Cerebellar nuclear complex (tissue), 1 donor: ENCODE measurements around the gene VPS37C.
"Not testable (repeated sequence)": the region's sequence is repeated elsewhere in the genome, so short reads cannot be mapped to it uniquely, and the experiment has no call there.

Source experiments
- DNase-seq, 2 experiments: peaks; one replicate each; lab custom pipeline; 2025; lab: John Stamatoyannopoulos, UW

The VPS37C gene

GRCh38 chr11:61117168-61117520 lies 44.1 kb downstream of the VPS37C start:
- no peak for DNase-seq

GRCh38 chr11:61116426-61117167 lies 44.6 kb downstream of the VPS37C start:
- DNase-seq, result no peak

GRCh38 chr11:61115498-61116224 lies 45.6 kb downstream of the VPS37C start:
- no peak for DNase-seq

- no peak for DNase-seq
These were observed 46.3 kb downstream of the VPS37C start for GRCh38 chr11:61114913-61115312.

GRCh38 chr11:61113201-61113600 lies 48.0 kb downstream of the VPS37C start:
- DNase-seq, result no peak

GRCh38 chr11:61112575-61112974 lies 48.7 kb downstream of the VPS37C start:
- no peak for DNase-seq

- DNase-seq, result no peak
These were observed 49.3 kb downstream of the VPS37C start for GRCh38 chr11:61111786-61112517.

- no peak for DNase-seq
These were observed 50.2 kb downstream of the VPS37C start for GRCh38 chr11:61111050-61111435.

- DNase-seq, result no peak
These were observed 50.8 kb downstream of the VPS37C start for GRCh38 chr11:61110255-61111049.

- DNase-seq, result no peak
These were observed 51.6 kb downstream of the VPS37C start for GRCh38 chr11:61109671-61110070.

- DNase-seq, result no peak
These were observed 52.2 kb downstream of the VPS37C start for GRCh38 chr11:61108847-61109585.

- DNase-seq, result no peak
These were observed 53.3 kb downstream of the VPS37C start for GRCh38 chr11:61107888-61108287.

- DNase-seq, result no peak
These were observed 54.2 kb downstream of the VPS37C start for GRCh38 chr11:61106894-61107470.

- DNase-seq, result no peak
These were observed 54.9 kb downstream of the VPS37C start for GRCh38 chr11:61106296-61106695.

- no peak for DNase-seq
These were observed 56.3 kb downstream of the VPS37C start for GRCh38 chr11:61104963-61105362.

GRCh38 chr11:61103851-61104423 lies 57.3 kb downstream of the VPS37C start:
- no peak for DNase-seq

GRCh38 chr11:61102667-61103571 lies 58.3 kb downstream of the VPS37C start:
- DNase-seq, result no peak

GRCh38 chr11:61098778-61099177 lies 62.4 kb downstream of the VPS37C start:
- no peak for DNase-seq

- not testable (repeated sequence) for DNase-seq
These were observed 63.0 kb downstream of the VPS37C start for GRCh38 chr11:61098261-61098660.

GRCh38 chr11:61095021-61095420 lies 66.2 kb downstream of the VPS37C start:
- no peak for DNase-seq
